ENCODE measurements around the gene NOL7.
A peak's percentile ranks its signal among the peaks of the same experiment; 100 is the strongest.

NOL7 gene

GRCh38 chr6:13574571-13575376, 40.4 kb upstream of the NOL7 start, which contains the start of gene SIRT5:
SIRT5 (plus strand) TSS chr6:13574601; CDS start chr6:13584111, 9,510 bp downstream.
- Histone ChIP-seq H3K27ac (peak within 1 kb of the TSS; percentile 65), H3K9ac (ENCODE audit: insufficient read length) (peak within 1 kb of the TSS; percentile 75), H3K9me3 (ENCODE audit: low read depth, low read length) (peaks cover 3% of the 10 kb centered on the region; the same call in 1 of the 2 replicates), H3K4me3 (peak within 1 kb of the TSS; percentile 89), H3K36me3 (ENCODE audit: insufficient read depth, low read length) (peaks cover 2% of the 10 kb centered on the region; the same call in 1 of the 2 replicates)
- no peak for TF ChIP-seq FOXP2 (optimal IDR thresholded peaks at IDR 0.05; ENCODE audit: control extremely low read depth, extremely low read length, insufficient read depth)
- TF ChIP-seq POLR2AphosphoS5 (IDR thresholded peaks at IDR 0.05; ENCODE audit: borderline replicate concordance, low read depth, low read length), result peak; percentile 72
- DNase-seq (ENCODE audit: low read depth, low spot score), result peak; percentile 52

- DNase-seq (ENCODE audit: low read depth, low spot score), result no peak
- Histone ChIP-seq H3K4me3 (peak overlapping the region; percentile 89), H3K27ac (no peak overlapping the region), H3K9me3 (ENCODE audit: low read depth, low read length) (peaks cover 3% of the 10 kb centered on the region; the same call in 1 of the 2 replicates), H3K9ac (ENCODE audit: insufficient read length) (no peak overlapping the region), H3K36me3 (ENCODE audit: insufficient read depth, low read length) (peaks cover 4% of the 10 kb centered on the region; the same call in 1 of the 2 replicates)
- TF ChIP-seq FOXP2 (optimal IDR thresholded peaks at IDR 0.05; ENCODE audit: control extremely low read depth, extremely low read length, insufficient read depth), result no peak
- TF ChIP-seq EZH2 (IDR thresholded peaks at IDR 0.05), result no peak
- TF ChIP-seq POLR2AphosphoS5 (IDR thresholded peaks at IDR 0.05; ENCODE audit: borderline replicate concordance, low read depth, low read length), result no peak
These were observed 39.8 kb upstream of the NOL7 start for GRCh38 chr6:13575377-13575775.

DNA sequence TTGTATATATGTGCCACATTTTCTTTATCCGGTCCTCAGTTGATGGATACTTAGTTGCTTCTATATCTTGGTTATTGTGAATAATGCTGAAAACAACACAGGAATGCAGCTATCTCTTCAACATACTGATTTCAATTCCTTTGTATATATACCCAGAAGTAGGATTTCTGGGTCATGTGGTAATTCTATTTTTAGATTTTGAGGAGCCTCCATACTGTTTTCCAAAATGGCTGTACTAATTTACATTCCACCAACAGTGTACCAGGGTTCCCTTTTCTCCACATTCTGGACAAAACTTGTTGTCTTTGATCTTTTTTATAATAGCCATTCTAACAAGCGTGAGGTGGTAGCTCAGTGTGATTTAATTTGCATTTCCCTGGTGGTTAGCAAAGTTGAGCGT, 39.1 kb upstream of the NOL7 start:
- no peak overlapping the region for H3K4me3 ChIP-seq
- no peak for DNase-seq (ENCODE audit: low read depth, low spot score)
- no peak overlapping the region for H3K27ac ChIP-seq
- TF ChIP-seq POLR2AphosphoS5 (IDR thresholded peaks at IDR 0.05; ENCODE audit: borderline replicate concordance, low read depth, low read length) (no peak), EZH2 (IDR thresholded peaks at IDR 0.05) (no peak), FOXP2 (optimal IDR thresholded peaks at IDR 0.05; ENCODE audit: control extremely low read depth, extremely low read length, insufficient read depth) (no peak)
- H3K36me3 ChIP-seq (ENCODE audit: insufficient read depth, low read length), result peaks cover 4% of the 10 kb centered on the region; the same call in 1 of the 2 replicates
- H3K9me3 ChIP-seq (ENCODE audit: low read depth, low read length), result peaks cover 3% of the 10 kb centered on the region; the same call in 1 of the 2 replicates
- H3K9ac ChIP-seq (ENCODE audit: insufficient read length), result no peak overlapping the region

GRCh38 chr6:13577926-13578325, 37.2 kb upstream of the NOL7 start:
- no peak for TF ChIP-seq FOXP2 (optimal IDR thresholded peaks at IDR 0.05; ENCODE audit: control extremely low read depth, extremely low read length, insufficient read depth)
- TF ChIP-seq POLR2AphosphoS5 (IDR thresholded peaks at IDR 0.05; ENCODE audit: borderline replicate concordance, low read depth, low read length), result no peak
- TF ChIP-seq EZH2 (IDR thresholded peaks at IDR 0.05), result no peak
- H3K4me3 ChIP-seq, result no peak overlapping the region
- H3K9ac ChIP-seq (ENCODE audit: insufficient read length), result no peak overlapping the region
- H3K9me3 ChIP-seq (ENCODE audit: low read depth, low read length), result peaks cover 3% of the 10 kb centered on the region; the same call in 1 of the 2 replicates
- H3K27ac ChIP-seq, result no peak overlapping the region
- DNase-seq (ENCODE audit: low read depth, low spot score), result no peak
- peaks cover 8% of the 10 kb centered on the region; the same call in 1 of the 2 replicates for H3K36me3 ChIP-seq (ENCODE audit: insufficient read depth, low read length)

DNA sequence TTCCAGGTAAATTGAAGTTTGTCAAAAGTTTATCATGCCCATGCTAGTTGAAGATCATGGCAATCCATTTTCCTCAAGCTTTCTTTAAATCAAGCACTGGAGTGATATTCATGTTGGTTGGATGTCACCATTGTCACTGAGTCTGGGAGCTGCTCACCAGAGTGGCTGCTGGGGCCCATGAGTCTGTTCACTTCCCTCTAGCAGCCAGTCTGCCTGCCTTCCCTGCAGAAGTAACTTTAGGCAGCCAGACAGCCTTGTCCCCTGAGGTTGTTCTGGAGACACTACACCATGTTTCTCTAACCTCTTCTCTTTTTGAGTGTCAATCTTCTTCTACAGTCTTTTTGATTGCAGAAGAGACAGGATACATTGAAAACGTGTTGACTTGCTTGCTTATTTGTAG, 35.2 kb upstream of the NOL7 start:
- Histone ChIP-seq H3K36me3 (ENCODE audit: insufficient read depth, low read length) (peaks cover 13% of the 10 kb centered on the region), H3K4me3 (no peak overlapping the region), H3K9ac (ENCODE audit: insufficient read length) (no peak overlapping the region), H3K9me3 (ENCODE audit: low read depth, low read length) (peaks cover 3% of the 10 kb centered on the region; the same call in 1 of the 2 replicates), H3K27ac (no peak overlapping the region)
- no peak for DNase-seq (ENCODE audit: low read depth, low spot score)
- no peak for TF ChIP-seq FOXP2 (optimal IDR thresholded peaks at IDR 0.05; ENCODE audit: control extremely low read depth, extremely low read length, insufficient read depth)
- TF ChIP-seq POLR2AphosphoS5 (IDR thresholded peaks at IDR 0.05; ENCODE audit: borderline replicate concordance, low read depth, low read length), result no peak
- TF ChIP-seq EZH2 (IDR thresholded peaks at IDR 0.05), result no peak

- TF ChIP-seq POLR2AphosphoS5 (IDR thresholded peaks at IDR 0.05; ENCODE audit: borderline replicate concordance, low read depth, low read length), result no peak
- no peak for TF ChIP-seq FOXP2 (optimal IDR thresholded peaks at IDR 0.05; ENCODE audit: control extremely low read depth, extremely low read length, insufficient read depth)
- no peak for TF ChIP-seq EZH2 (IDR thresholded peaks at IDR 0.05)
- H3K9ac ChIP-seq (ENCODE audit: insufficient read length), result no peak overlapping the region
- peaks cover 13% of the 10 kb centered on the region for H3K36me3 ChIP-seq (ENCODE audit: insufficient read depth, low read length)
- no peak overlapping the region for H3K4me3 ChIP-seq
- H3K27ac ChIP-seq, result no peak overlapping the region
- 0 out of 2 replicates have a peak, but pooled peaks cover 2% of the 10 kb centered on the region for H3K9me3 ChIP-seq (ENCODE audit: low read depth, low read length)
- DNase-seq (ENCODE audit: low read depth, low spot score), result no peak
These were observed 33.4 kb upstream of the NOL7 start for GRCh38 chr6:13581700-13582229.

DNA sequence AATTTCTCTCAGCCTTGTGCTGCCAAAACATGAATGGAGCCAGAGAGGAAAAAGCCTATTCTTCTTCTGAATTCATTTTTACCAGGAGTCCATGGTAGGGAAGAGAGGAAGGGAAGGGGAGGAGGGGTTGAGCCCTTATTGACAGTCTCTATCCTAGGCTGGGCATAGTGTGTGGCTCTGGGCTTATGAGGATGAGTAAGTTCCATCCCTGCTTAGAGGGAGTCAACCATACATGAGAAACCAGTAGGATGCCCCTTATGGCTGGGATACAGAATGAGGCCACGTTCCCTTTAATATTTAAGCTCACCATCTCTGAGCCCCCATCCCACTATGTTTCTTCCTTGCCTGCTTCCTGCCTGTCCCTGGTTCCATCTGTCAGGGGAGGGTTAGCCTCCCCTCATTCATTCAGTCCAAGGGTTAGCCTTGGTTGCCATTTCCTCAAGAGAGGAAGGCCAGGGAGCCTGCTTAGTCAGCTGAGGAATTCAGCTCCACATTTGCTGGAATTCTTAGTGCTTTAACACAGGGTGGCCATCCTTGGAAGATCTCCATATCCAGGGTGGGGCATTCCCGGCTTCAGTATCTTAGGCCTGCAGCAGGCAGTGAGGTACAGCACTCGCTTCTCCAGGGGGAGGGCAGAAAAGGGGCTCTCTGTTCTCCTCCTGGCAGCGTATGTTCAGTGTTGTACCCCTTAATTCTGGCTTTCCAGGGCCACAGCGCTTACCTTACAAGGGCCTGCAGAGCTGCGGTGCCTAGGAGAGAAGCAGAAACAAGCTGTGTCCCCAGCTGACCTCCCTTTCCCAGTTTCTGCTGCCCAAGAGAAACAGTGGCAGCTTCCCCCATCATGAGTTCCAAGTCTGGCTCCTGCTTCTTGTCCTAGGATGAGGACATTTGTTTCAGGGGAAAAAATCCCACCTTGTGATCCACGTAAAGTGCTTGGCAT, 28.3 kb upstream of the NOL7 start:
- Histone ChIP-seq H3K27ac (no peak overlapping the region), H3K4me3 (no peak overlapping the region), H3K9me3 (ENCODE audit: low read depth, low read length) (no peaks in the 10 kb centered on the region), H3K9ac (ENCODE audit: insufficient read length) (no peak overlapping the region), H3K36me3 (ENCODE audit: insufficient read depth, low read length) (peaks cover 9% of the 10 kb centered on the region)
- no peak for DNase-seq (ENCODE audit: low read depth, low spot score)
- TF ChIP-seq EZH2 (IDR thresholded peaks at IDR 0.05) (no peak), POLR2AphosphoS5 (IDR thresholded peaks at IDR 0.05; ENCODE audit: borderline replicate concordance, low read depth, low read length) (no peak), FOXP2 (optimal IDR thresholded peaks at IDR 0.05; ENCODE audit: control extremely low read depth, extremely low read length, insufficient read depth) (no peak)
